ENCODE measurements around the gene SNTG2.

GRCh38 chr2:1072250-1072649 is 121.6 kb downstream of the SNTG2 start:
- TF ChIP-seq CTCF (IDR thresholded peaks at IDR 0.05) (no peak), POLR2A (IDR thresholded peaks at IDR 0.05) (no peak)
